H1 (cell line): Measurements from ENCODE around the gene GPR25. TPM values are rescaled to one million over a fixed set of nuclear protein-coding genes. Genes with fewer than 3 reads are reported as not detected.

Source experiments
- EGR1 ChIP-seq: IDR thresholded peaks from 2 replicates; pipeline ENCODE4 v1.6.1; 2011; ENCODE audit warnings: low read depth, low read length, borderline replicate concordance
- EZH2 ChIP-seq: fragments of 200-600 bp; sonication (generic); IDR thresholded peaks from 2 replicates; pipeline ENCODE4 v1.7.1; 2012; ENCODE audit warnings: low read depth, mild to moderate bottlenecking, moderate library complexity, low read length, inconsistent platforms; ENCODE audit not compliant: severe bottlenecking
- POLR2A ChIP-seq, 2 experiments: IDR thresholded peaks; 1 replicate in 1 of 2; 2 replicates in 1 of 2; pipeline ENCODE4 v1.6.1; 2011; ENCODE audit warnings: low read depth in 2 of 2, low read length in 2 of 2, mild to moderate bottlenecking in 2 of 2; ENCODE audit errors: control extremely low read depth in 1 of 2
- SP1 ChIP-seq: IDR thresholded peaks from 2 replicates; pipeline ENCODE4 v1.6.1; 2011; ENCODE audit warnings: low read depth, low read length
- TBP ChIP-seq: IDR thresholded peaks from 2 replicates; pipeline ENCODE4 v1.6.1; 2011; ENCODE audit warnings: low read depth, low read length, improper control_type of control experiment
- polyA plus RNA-seq, 7 experiments: library from polyadenylated mRNA; depleted of rRNA in 3 of 7; stranded (reverse) in 5 of 7; unstranded in 2 of 7; fragments of >200 nt in 5 of 7; fragments of 200-250 nt in 2 of 7; gene quantifications; 1 replicate in 5 of 7; 2 replicates in 1 of 7; 4 replicates in 1 of 7; pipeline versions ENCODE4 v1.2.1 to v1.2.3, GENCODE V29; 2011 to 2013; ENCODE audit warnings: missing spikeins in 2 of 7, mixed read lengths in 2 of 7
- total RNA-seq: library from RNA; stranded (reverse); fragmentation: NEBNext Ultra II Directional; extraction: Animal tissue kit (Norgen Biotek cat#: 25700); gene quantifications from 2 replicates; pipeline ENCODE4 v1.2.1, GENCODE V29; 2021

Gene GPR25
- total and polyA plus RNA-seq, 2 of the 8 experiments (the other 6 are each of a cell fraction or from before 2014, with no cell fraction given) = not detected

GRCh38 chr1:200906491-200906890, 33.7 kb downstream of the GPR25 start (continued):
- TF ChIP-seq SP1 = no peak
- TF ChIP-seq EZH2 = no peak
- TF ChIP-seq POLR2A (IDR thresholded peaks at IDR 0.05; ENCODE audit: control extremely low read depth in 1 of 2, low read depth in 2 of 2, low read length in 2 of 2) = no peak
- TF ChIP-seq TBP = no peak
- no peak for TF ChIP-seq EGR1
